Endodermal cell (in vitro differentiated cells): Measurements from ENCODE around the gene SRMS. TPM values are rescaled to one million over a fixed set of nuclear protein-coding genes. Genes with fewer than 3 reads are reported as not detected.
A peak's percentile ranks its signal among the peaks of the same experiment; 100 is the strongest.

Experiments
- DNase-seq: peaks from one replicate; pipeline ENCODE4 v3.0.0-alpha.2; 2017
- H3K27ac ChIP-seq: 2 replicates; pipeline ENCODE4 v1.5.1; 2013; ENCODE audit warnings: mild to moderate bottlenecking, low read depth, low read length, moderate library complexity
- H3K27me3 ChIP-seq: 2 replicates; pipeline ENCODE4 v1.6.1; 2013; ENCODE audit warnings: mild to moderate bottlenecking, low read length, moderate library complexity; ENCODE audit not compliant: insufficient read depth, control insufficient read depth, poor library complexity, severe bottlenecking
- H3K36me3 ChIP-seq: 2 replicates; pipeline ENCODE4 v1.7.0; 2013; ENCODE audit warnings: mild to moderate bottlenecking, low read length, moderate library complexity; ENCODE audit not compliant: control insufficient read depth, insufficient read depth
- H3K4me1 ChIP-seq: one replicate; pipeline ENCODE4 v1.7.0; 2013; ENCODE audit warnings: low read length; ENCODE audit not compliant: control insufficient read depth, insufficient read depth
- H3K4me3 ChIP-seq: 2 replicates; pipeline ENCODE4 v1.5.1; 2013; ENCODE audit warnings: mild to moderate bottlenecking, low read length, moderate library complexity
- H3K9ac ChIP-seq: 2 replicates; pipeline ENCODE4 v1.6.1; 2013; ENCODE audit warnings: mild to moderate bottlenecking, low read length, moderate library complexity; ENCODE audit not compliant: poor library complexity, severe bottlenecking; ENCODE audit errors: extremely low read depth
- H3K9me3 ChIP-seq: 2 replicates; pipeline ENCODE4 v1.6.1; 2013; ENCODE audit warnings: mild to moderate bottlenecking, low read length, moderate library complexity; ENCODE audit not compliant: control insufficient read depth
- H3K27ac Mint-ChIP-seq: 2 replicates; pipeline ENCODE4 v1.8.0; 2020; ENCODE audit warnings: mixed read lengths
- H3K27me3 Mint-ChIP-seq: 2 replicates; pipeline ENCODE4 v1.8.0; 2021; ENCODE audit warnings: mild to moderate bottlenecking, mixed read lengths; ENCODE audit not compliant: insufficient read depth
- H3K36me3 Mint-ChIP-seq: 2 replicates; pipeline ENCODE4 v1.8.0; 2020; ENCODE audit warnings: low read depth, mixed read lengths
- H3K4me1 Mint-ChIP-seq: 2 replicates; pipeline ENCODE4 v1.8.0; 2020; ENCODE audit warnings: mixed read lengths
- H3K4me3 Mint-ChIP-seq: 2 replicates; pipeline ENCODE4 v1.8.0; 2020; ENCODE audit warnings: mild to moderate bottlenecking, moderate library complexity, mixed read lengths
- H3K9me3 Mint-ChIP-seq: 2 replicates; pipeline ENCODE4 v1.8.0; 2020; ENCODE audit warnings: mild to moderate bottlenecking, mixed read lengths
- CTCF ChIP-seq: fragments of 200-600 bp; sonication (generic); conservative IDR thresholded peaks from 2 replicates; pipeline ENCODE4 v1.5.0; 2021; ENCODE audit warnings: antibody characterized with exemption, mild to moderate bottlenecking
- whole genome bisulfite sequencing, 2 experiments: methylation state at CpG; one replicate each; pipeline versions ENCODE4 v1.1.5 to v1.1.7; 2013; ENCODE audit warnings: missing lambda C conversion rate in 2 of 2, mixed read lengths in 1 of 2; ENCODE audit not compliant: insufficient coverage in 1 of 2, insufficient read length in 1 of 2; 5-methylcytosine and 5-hydroxymethylcytosine counted together
- total RNA-seq, 2 donors: library from RNA; stranded (reverse); fragmentation: NEBNext Ultra II Directional in 1 of 2; extraction: Animal tissue kit (Norgen Biotek cat#: 25700) in 1 of 2; gene quantifications; 2 replicates in 1 of 2; 3 replicates in 1 of 2; pipeline ENCODE4 v1.2.1, GENCODE V29; 2021

SRMS gene
- total RNA-seq, 2 donors from 2014 or later, result not detected

GRCh38 chr20:63533871-63534393 is 13.6 kb downstream of the SRMS start:
- Histone ChIP-seq H3K27ac (no peak overlapping the region), H3K4me1 (no peaks in the 10 kb centered on the region), H3K4me3 (no peak overlapping the region), H3K27me3 (no peaks in the 10 kb centered on the region), H3K9ac (no peak overlapping the region), H3K9me3 (no peaks in the 10 kb centered on the region), H3K36me3 (no peaks in the 10 kb centered on the region)
- DNase-seq, result peak; percentile 54
- no peaks in the 10 kb centered on the region for H3K36me3 Mint-ChIP-seq
- no peak overlapping the region for H3K4me3 Mint-ChIP-seq
- TF ChIP-seq CTCF, result no peak
- H3K27ac Mint-ChIP-seq, result no peak overlapping the region
- no peaks in the 10 kb centered on the region for H3K27me3 Mint-ChIP-seq
- 91 to 96% methylated on average over 25 to 28 of the region's 28 CpGs for WGBS, 2 experiments
- no peaks in the 10 kb centered on the region for H3K9me3 Mint-ChIP-seq
- H3K4me1 Mint-ChIP-seq, result no peaks in the 10 kb centered on the region

GRCh38 chr20:63533388-63533787 is 14.2 kb downstream of the SRMS start:
- no peaks in the 10 kb centered on the region for H3K4me1 ChIP-seq
- Mint-ChIP-seq H3K27ac (no peak overlapping the region), H3K9me3 (no peaks in the 10 kb centered on the region), H3K4me3 (no peak overlapping the region), H3K27me3 (no peaks in the 10 kb centered on the region), H3K4me1 (no peaks in the 10 kb centered on the region), H3K36me3 (no peaks in the 10 kb centered on the region)
- 91 to 94% methylated on average over 9 to 14 of the region's 14 CpGs for WGBS, 2 experiments
- H3K27me3 ChIP-seq, result no peaks in the 10 kb centered on the region
- H3K4me3 ChIP-seq, result no peak overlapping the region
- no peak for DNase-seq
- H3K27ac ChIP-seq, result no peak overlapping the region
- H3K9ac ChIP-seq, result no peak overlapping the region
- no peak for TF ChIP-seq CTCF
- H3K36me3 ChIP-seq, result no peaks in the 10 kb centered on the region
- H3K9me3 ChIP-seq, result no peaks in the 10 kb centered on the region

GRCh38 chr20:63532449-63532971 is 15.0 kb downstream of the SRMS start:
- 93 to 97% methylated on average over 24 of the region's 24 CpGs for WGBS, 2 experiments
- Histone ChIP-seq H3K27ac (no peak overlapping the region), H3K27me3 (no peaks in the 10 kb centered on the region), H3K4me1 (no peaks in the 10 kb centered on the region), H3K36me3 (no peaks in the 10 kb centered on the region), H3K9me3 (no peaks in the 10 kb centered on the region), H3K9ac (no peak overlapping the region), H3K4me3 (no peak overlapping the region)
- Mint-ChIP-seq H3K4me3 (no peak overlapping the region), H3K27ac (no peak overlapping the region), H3K9me3 (no peaks in the 10 kb centered on the region), H3K4me1 (no peaks in the 10 kb centered on the region), H3K27me3 (no peaks in the 10 kb centered on the region), H3K36me3 (no peaks in the 10 kb centered on the region)
- DNase-seq, result peak; percentile 36
- no peak for TF ChIP-seq CTCF
